M059J (cell line): ENCODE measurements around the gene NSG1. TPM values are rescaled to one million over a fixed set of nuclear protein-coding genes. Genes with fewer than 3 reads are reported as not detected.

Experiments used
- total RNA-seq: library from RNA; depleted of rRNA; stranded (reverse); fragments of >200 nt; shearing (Covaris generic); gene quantifications from 2 replicates; pipeline ENCODE4 v1.2.3, GENCODE V29; 2014; rRNA removed

Gene NSG1
- total RNA-seq, 1 experiment from 2014 or later, result 0.20 TPM

Other genes with a start within 250 kb of the NSG1 start
- gene OTOP1, start 160.2 kb upstream of the NSG1 start, total RNA-seq, result not detected in 2 replicates
- gene TMEM128, start 138.9 kb upstream of the NSG1 start, total RNA-seq, result 21.0 and 28.0 TPM in 2 replicates
- gene LYAR, start 96.9 kb upstream of the NSG1 start, total RNA-seq, result 24.9 and 26.1 TPM in 2 replicates
- gene ZBTB49, start 96.9 kb upstream of the NSG1 start, total RNA-seq, result 4.2 and 6.2 TPM in 2 replicates
- 37.8 and 48.1 TPM in 2 replicates for gene STX18, start 154.9 kb downstream of the NSG1 start, total RNA-seq